Endodermal cell (in vitro differentiated cells): ENCODE results near the gene DOCK4. TPM values are rescaled to one million over a fixed set of nuclear protein-coding genes. Genes with fewer than 3 reads are reported as not detected.

Experiments used
- DNase-seq: peaks from one replicate; pipeline ENCODE4 v3.0.0-alpha.2; 2017
- H3K27ac ChIP-seq: 2 replicates; pipeline ENCODE4 v1.5.1; 2013; ENCODE audit warnings: mild to moderate bottlenecking, low read depth, low read length, moderate library complexity
- H3K27me3 ChIP-seq: 2 replicates; pipeline ENCODE4 v1.6.1; 2013; ENCODE audit warnings: mild to moderate bottlenecking, low read length, moderate library complexity; ENCODE audit not compliant: insufficient read depth, control insufficient read depth, poor library complexity, severe bottlenecking
- H3K36me3 ChIP-seq: 2 replicates; pipeline ENCODE4 v1.7.0; 2013; ENCODE audit warnings: mild to moderate bottlenecking, low read length, moderate library complexity; ENCODE audit not compliant: control insufficient read depth, insufficient read depth
- H3K4me1 ChIP-seq: one replicate; pipeline ENCODE4 v1.7.0; 2013; ENCODE audit warnings: low read length; ENCODE audit not compliant: control insufficient read depth, insufficient read depth
- H3K4me3 ChIP-seq: 2 replicates; pipeline ENCODE4 v1.5.1; 2013; ENCODE audit warnings: mild to moderate bottlenecking, low read length, moderate library complexity
- H3K9ac ChIP-seq: 2 replicates; pipeline ENCODE4 v1.6.1; 2013; ENCODE audit warnings: mild to moderate bottlenecking, low read length, moderate library complexity; ENCODE audit not compliant: poor library complexity, severe bottlenecking; ENCODE audit errors: extremely low read depth
- H3K9me3 ChIP-seq: 2 replicates; pipeline ENCODE4 v1.6.1; 2013; ENCODE audit warnings: mild to moderate bottlenecking, low read length, moderate library complexity; ENCODE audit not compliant: control insufficient read depth
- H3K27ac Mint-ChIP-seq: 2 replicates; pipeline ENCODE4 v1.8.0; 2020; ENCODE audit warnings: mixed read lengths
- H3K27me3 Mint-ChIP-seq: 2 replicates; pipeline ENCODE4 v1.8.0; 2021; ENCODE audit warnings: mild to moderate bottlenecking, mixed read lengths; ENCODE audit not compliant: insufficient read depth
- H3K36me3 Mint-ChIP-seq: 2 replicates; pipeline ENCODE4 v1.8.0; 2020; ENCODE audit warnings: low read depth, mixed read lengths
- H3K4me1 Mint-ChIP-seq: 2 replicates; pipeline ENCODE4 v1.8.0; 2020; ENCODE audit warnings: mixed read lengths
- H3K4me3 Mint-ChIP-seq: 2 replicates; pipeline ENCODE4 v1.8.0; 2020; ENCODE audit warnings: mild to moderate bottlenecking, moderate library complexity, mixed read lengths
- H3K9me3 Mint-ChIP-seq: 2 replicates; pipeline ENCODE4 v1.8.0; 2020; ENCODE audit warnings: mild to moderate bottlenecking, mixed read lengths
- CTCF ChIP-seq: fragments of 200-600 bp; sonication (generic); conservative IDR thresholded peaks from 2 replicates; pipeline ENCODE4 v1.5.0; 2021; ENCODE audit warnings: antibody characterized with exemption, mild to moderate bottlenecking
- WGBS, 2 experiments: methylation state at CpG; one replicate each; pipeline versions ENCODE4 v1.1.5 to v1.1.7; 2013; ENCODE audit warnings: missing lambda C conversion rate in 2 of 2, mixed read lengths in 1 of 2; ENCODE audit not compliant: insufficient coverage in 1 of 2, insufficient read length in 1 of 2; 5-methylcytosine and 5-hydroxymethylcytosine counted together
- total RNA-seq, 2 donors: library from RNA; stranded (reverse); fragmentation: NEBNext Ultra II Directional in 1 of 2; extraction: Animal tissue kit (Norgen Biotek cat#: 25700) in 1 of 2; gene quantifications; 2 replicates in 1 of 2; 3 replicates in 1 of 2; pipeline ENCODE4 v1.2.1, GENCODE V29; 2021

The DOCK4 gene
- total RNA-seq, 2 donors from 2014 or later: 11.2 to 15.3 TPM

GRCh38 chr7:112115880-112116279 lies 90.3 kb downstream of the DOCK4 start:
- Histone ChIP-seq H3K9me3 (no peaks in the 10 kb centered on the region), H3K4me3 (no peak overlapping the region), H3K9ac (no peak overlapping the region), H3K27me3 (no peaks in the 10 kb centered on the region), H3K4me1 (no peaks in the 10 kb centered on the region), H3K27ac (no peak overlapping the region), H3K36me3 (no peaks in the 10 kb centered on the region)
- no peaks in the 10 kb centered on the region for H3K36me3 Mint-ChIP-seq
- DNase-seq: no peak
- H3K27me3 Mint-ChIP-seq: no peaks in the 10 kb centered on the region
- 92 to 100% methylated on average over 1 of the region's 1 CpG for WGBS, 2 experiments
- H3K4me1 Mint-ChIP-seq: peaks cover 3% of the 10 kb centered on the region
- H3K9me3 Mint-ChIP-seq: no peaks in the 10 kb centered on the region
- no peak for TF ChIP-seq CTCF
- no peak overlapping the region for H3K27ac Mint-ChIP-seq
- H3K4me3 Mint-ChIP-seq: no peak overlapping the region

DNA sequence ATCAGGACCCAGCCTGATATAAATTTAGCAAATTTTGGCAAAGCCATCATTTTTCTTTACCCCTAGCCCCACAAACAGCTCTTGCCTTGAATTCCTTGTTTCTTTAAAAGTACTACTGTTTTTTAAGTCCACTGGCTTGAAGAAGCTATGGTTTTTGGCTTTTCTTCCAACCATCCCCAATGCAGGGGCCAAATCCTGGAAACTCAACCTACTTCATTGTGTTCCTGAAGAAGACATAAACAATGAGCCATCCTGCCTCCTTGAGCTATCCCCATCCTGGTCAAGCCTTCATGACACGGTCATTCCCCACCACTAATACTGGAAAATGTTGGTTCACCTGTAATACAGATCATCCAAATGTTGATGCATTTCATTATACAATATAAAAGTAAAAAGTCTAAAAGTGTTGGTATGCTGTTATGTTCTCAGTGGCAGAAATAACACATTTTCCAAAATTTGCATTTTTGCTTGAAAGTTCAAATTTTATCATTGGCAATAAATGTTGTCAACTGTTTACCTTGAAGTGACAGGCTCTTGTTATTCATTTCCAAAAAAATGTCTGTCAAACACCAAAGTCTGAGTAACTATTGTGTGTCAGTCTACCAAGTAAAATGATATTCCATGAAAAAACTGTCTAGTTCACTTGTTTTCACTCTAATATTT lies 92.2 kb downstream of the DOCK4 start:
- no peak for DNase-seq
- no peaks in the 10 kb centered on the region for H3K9me3 Mint-ChIP-seq
- TF ChIP-seq CTCF: no peak
- no peaks in the 10 kb centered on the region for H3K9me3 ChIP-seq
- no peak overlapping the region for H3K27ac Mint-ChIP-seq
- no peak overlapping the region for H3K27ac ChIP-seq
- no peaks in the 10 kb centered on the region for H3K27me3 Mint-ChIP-seq
- no peak overlapping the region for H3K4me3 Mint-ChIP-seq
- no peaks in the 10 kb centered on the region for H3K27me3 ChIP-seq
- H3K36me3 ChIP-seq: no peaks in the 10 kb centered on the region
- peaks cover 5% of the 10 kb centered on the region for H3K4me1 Mint-ChIP-seq
- no peak overlapping the region for H3K4me3 ChIP-seq
- no peaks in the 10 kb centered on the region for H3K36me3 Mint-ChIP-seq
- H3K4me1 ChIP-seq: no peaks in the 10 kb centered on the region
- WGBS, 2 experiments: 92% methylated on average over 1 of the region's 1 CpG; no CpG with 5 or more reads in 1 of the 2 experiments
- H3K9ac ChIP-seq: no peak overlapping the region

DNA sequence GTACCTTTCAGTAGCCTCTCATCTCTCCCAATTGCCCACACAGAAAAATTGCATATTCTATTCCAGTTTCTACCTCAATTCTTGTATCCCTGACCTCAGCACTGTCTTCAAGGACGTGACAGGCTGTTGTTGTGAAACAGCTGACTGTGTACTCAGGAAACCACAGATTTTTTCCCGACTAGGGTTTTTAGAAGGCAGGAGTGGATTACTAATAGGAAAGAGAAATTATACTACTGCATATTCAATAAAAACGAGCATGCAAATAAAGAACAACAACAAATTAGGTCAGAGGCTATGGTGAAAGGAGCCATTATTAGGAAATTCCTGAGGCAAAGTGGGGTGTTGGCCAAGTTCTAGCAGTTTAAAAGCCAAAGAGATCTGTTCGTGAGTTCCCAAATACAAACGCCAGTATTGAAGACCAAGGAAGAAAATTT lies 93.4 kb downstream of the DOCK4 start:
- H3K9me3 ChIP-seq: no peaks in the 10 kb centered on the region
- no peaks in the 10 kb centered on the region for H3K4me1 ChIP-seq
- H3K36me3 Mint-ChIP-seq: no peaks in the 10 kb centered on the region
- no peaks in the 10 kb centered on the region for H3K27me3 Mint-ChIP-seq
- H3K4me3 ChIP-seq: no peak overlapping the region
- no peak overlapping the region for H3K4me3 Mint-ChIP-seq
- DNase-seq: no peak
- peaks cover 5% of the 10 kb centered on the region for H3K4me1 Mint-ChIP-seq
- TF ChIP-seq CTCF: no peak
- no peaks in the 10 kb centered on the region for H3K27me3 ChIP-seq
- H3K27ac Mint-ChIP-seq: no peak overlapping the region
- no peaks in the 10 kb centered on the region for H3K9me3 Mint-ChIP-seq
- WGBS, 2 experiments: 88 to 98% methylated on average over 3 to 5 of the region's 5 CpGs
- no peak overlapping the region for H3K9ac ChIP-seq
- no peaks in the 10 kb centered on the region for H3K36me3 ChIP-seq
- H3K27ac ChIP-seq: no peak overlapping the region
